Left ventricle myocardium inferior (tissue), 1 donor: Measurements from ENCODE around the gene PARD3. TPM values are rescaled to one million over a fixed set of nuclear protein-coding genes. Genes with fewer than 3 reads are reported as not detected.
"Not testable (repeated sequence)": the region's sequence is repeated elsewhere in the genome, so short reads cannot be mapped to it uniquely, and the experiment has no call there.

Source experiments
- DNase-seq: peaks from one replicate; pipeline ENCODE4 v3.0.0-alpha.2; 2020
- H3K27ac ChIP-seq: fragments of 200-600 bp; replicated peaks from 2 replicates; pipeline ENCODE4 v1.8.0; 2021
- H3K27me3 ChIP-seq: fragments of 200-600 bp; 2 replicates; pipeline ENCODE4 v1.8.0; 2021; ENCODE audit warnings: low read depth
- H3K36me3 ChIP-seq: fragments of 200-600 bp; 2 replicates; pipeline ENCODE4 v1.8.0; 2021
- H3K4me1 ChIP-seq: fragments of 200-600 bp; 2 replicates; pipeline ENCODE4 v1.8.0; 2021
- H3K4me3 ChIP-seq: fragments of 200-600 bp; 2 replicates; pipeline ENCODE4 v1.8.0; 2021; ENCODE audit warnings: mild to moderate bottlenecking, moderate library complexity
- H3K9me3 ChIP-seq: fragments of 200-600 bp; replicated peaks from 2 replicates; pipeline ENCODE4 v1.8.0; 2021
- CTCF ChIP-seq: fragments of 200-600 bp; IDR thresholded peaks from 2 replicates; pipeline ENCODE4 v1.8.0; 2021; ENCODE audit warnings: antibody characterized with exemption, mild to moderate bottlenecking, borderline replicate concordance
- intact Hi-C: fragments of 100-400 bp; cut with micrococcal nuclease; formaldehyde crosslinking; loops from one replicate; pipeline ENCODE4 v1.11.0; 2022
- total RNA-seq: library from RNA; stranded (reverse); fragmentation: NEBNext Ultra II Directional; extraction: Animal tissue kit (Norgen Biotek cat#: 25700); gene quantifications from one replicate; pipeline ENCODE4 v1.2.1, GENCODE V29; 2021
- donor health status: DM: no; HTN: yes; CAD: no; lungs with severe emphysema.

The PARD3 gene
- total RNA-seq, 1 donor from 2014 or later, result 29.6 TPM

- DNase-seq, result no peak
- H3K27me3 ChIP-seq, result no peaks in the 10 kb centered on the region
- no peaks in the 10 kb centered on the region for H3K9me3 ChIP-seq
- peaks cover 43% of the 10 kb centered on the region for H3K4me1 ChIP-seq
- TF ChIP-seq CTCF, result no peak
- no peak overlapping the region for H3K4me3 ChIP-seq
- intact Hi-C loops, result no loop called here
- H3K36me3 ChIP-seq, result no peaks in the 10 kb centered on the region
- no peak overlapping the region for H3K27ac ChIP-seq
Observed at GRCh38 chr10:34795334-34795733, 19.8 kb downstream of the PARD3 start.

- Histone ChIP-seq H3K4me3 (no peak overlapping the region), H3K36me3 (no peaks in the 10 kb centered on the region), H3K27me3 (no peaks in the 10 kb centered on the region), H3K4me1 (peaks cover 43% of the 10 kb centered on the region), H3K9me3 (no peaks in the 10 kb centered on the region), H3K27ac (no peak overlapping the region)
- TF ChIP-seq CTCF, result no peak
- intact Hi-C loops, result no loop called here
- DNase-seq, result no peak
Observed at GRCh38 chr10:34794835-34795234, 20.3 kb downstream of the PARD3 start.

DNA sequence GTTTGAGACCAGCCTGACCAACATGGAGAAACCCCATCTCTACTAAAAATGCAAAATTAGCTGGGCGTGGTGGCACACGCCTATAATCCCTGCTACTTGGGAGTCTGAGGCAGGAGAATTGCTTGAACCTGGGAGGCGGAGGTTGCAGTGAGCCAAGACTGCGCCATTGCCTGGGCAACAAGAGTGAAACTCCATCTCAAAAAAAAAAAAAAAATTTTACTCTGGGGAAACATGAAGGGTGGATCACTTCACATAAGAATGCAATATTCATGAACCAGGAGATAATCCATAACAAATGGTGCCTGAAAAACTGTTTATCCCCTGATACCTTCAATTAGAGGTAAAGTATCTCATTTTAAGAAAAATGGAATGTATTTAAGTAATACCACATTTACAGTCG is 21.5 kb downstream of the PARD3 start:
- H3K9me3 ChIP-seq, H3K36me3 ChIP-seq, intact Hi-C loops, H3K27me3 ChIP-seq, DNase-seq, H3K27ac ChIP-seq, H3K4me3 ChIP-seq: not testable (repeated sequence)
- H3K4me1 ChIP-seq, result peaks cover 47% of the 10 kb centered on the region

- intact Hi-C loops, result no loop called here
- H3K4me1 ChIP-seq, result peaks cover 47% of the 10 kb centered on the region
- no peaks in the 10 kb centered on the region for H3K36me3 ChIP-seq
- no peaks in the 10 kb centered on the region for H3K9me3 ChIP-seq
- no peaks in the 10 kb centered on the region for H3K27me3 ChIP-seq
- TF ChIP-seq CTCF, result no peak
- no peak overlapping the region for H3K4me3 ChIP-seq
- H3K27ac ChIP-seq, result no peak overlapping the region
- DNase-seq, result no peak
Observed at GRCh38 chr10:34792881-34793280, 22.2 kb downstream of the PARD3 start.

DNA sequence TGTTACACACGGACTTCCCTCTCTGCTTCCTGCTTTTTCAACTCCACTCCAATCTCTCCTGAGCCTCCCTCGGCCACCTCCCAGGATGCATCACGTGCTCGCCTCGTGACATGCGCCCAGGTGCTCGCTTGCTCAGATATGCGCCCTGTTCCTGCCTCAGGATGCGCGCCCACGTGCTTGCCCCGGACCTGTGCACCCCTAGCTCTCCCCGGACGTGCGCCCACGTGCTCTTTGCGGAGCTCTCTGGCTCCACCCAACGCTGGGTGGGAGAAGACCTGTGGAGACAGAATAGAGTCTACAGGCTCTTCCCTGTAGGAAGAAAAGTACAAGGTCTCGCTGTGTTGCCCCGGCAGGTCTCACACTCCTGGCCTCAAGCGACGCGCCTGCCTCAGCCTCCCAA is 23.1 kb downstream of the PARD3 start:
- H3K27me3 ChIP-seq, result no peaks in the 10 kb centered on the region
- no peak for TF ChIP-seq CTCF
- no peak overlapping the region for H3K27ac ChIP-seq
- no peaks in the 10 kb centered on the region for H3K9me3 ChIP-seq
- no peak overlapping the region for H3K4me3 ChIP-seq
- intact Hi-C loops, result no loop called here
- DNase-seq, result no peak
- no peaks in the 10 kb centered on the region for H3K36me3 ChIP-seq
- H3K4me1 ChIP-seq, result peaks cover 48% of the 10 kb centered on the region

DNA sequence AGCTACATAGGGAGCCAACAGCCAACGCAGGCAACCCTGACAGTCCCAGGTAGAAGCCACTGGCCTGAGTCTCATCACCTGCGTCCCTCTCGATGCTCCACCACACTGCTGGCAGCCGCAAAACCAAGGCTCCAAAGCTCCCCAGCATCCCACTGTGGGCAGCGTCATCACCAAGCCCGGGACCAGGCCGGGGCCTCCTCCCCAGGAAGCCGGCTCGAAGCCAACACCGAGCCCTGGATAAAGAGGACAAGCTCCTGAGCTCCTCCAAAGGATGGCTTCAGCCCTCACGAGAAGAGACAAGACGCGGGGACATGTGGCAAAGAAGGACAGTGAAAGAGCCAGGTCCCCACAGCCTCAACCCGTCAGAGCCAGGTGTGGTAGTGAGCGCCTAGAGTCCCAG is 23.9 kb downstream of the PARD3 start:
- TF ChIP-seq CTCF, result no peak
- intact Hi-C loops, result no loop called here
- Histone ChIP-seq H3K27ac (no peak overlapping the region), H3K4me1 (peaks cover 55% of the 10 kb centered on the region), H3K9me3 (no peaks in the 10 kb centered on the region), H3K27me3 (no peaks in the 10 kb centered on the region), H3K36me3 (no peaks in the 10 kb centered on the region), H3K4me3 (no peak overlapping the region)
- no peak for DNase-seq
